AG09319 (cell line): ENCODE measurements around the gene SCN1B.

ENCODE experiments used
- DNase-seq: peaks from one replicate; pipeline ENCODE4 v3.0.0-alpha.2; 2010; ENCODE audit warnings: low read depth; ENCODE audit errors: extremely low read depth
- TF ChIP-seq, protein P1 (sequence below): IDR thresholded peaks from 2 replicates; pipeline ENCODE4 v1.5.1; 2011; ENCODE audit warnings: low read depth, mild to moderate bottlenecking, inconsistent platforms, low read length, moderate library complexity

SCN1B gene

DNA sequence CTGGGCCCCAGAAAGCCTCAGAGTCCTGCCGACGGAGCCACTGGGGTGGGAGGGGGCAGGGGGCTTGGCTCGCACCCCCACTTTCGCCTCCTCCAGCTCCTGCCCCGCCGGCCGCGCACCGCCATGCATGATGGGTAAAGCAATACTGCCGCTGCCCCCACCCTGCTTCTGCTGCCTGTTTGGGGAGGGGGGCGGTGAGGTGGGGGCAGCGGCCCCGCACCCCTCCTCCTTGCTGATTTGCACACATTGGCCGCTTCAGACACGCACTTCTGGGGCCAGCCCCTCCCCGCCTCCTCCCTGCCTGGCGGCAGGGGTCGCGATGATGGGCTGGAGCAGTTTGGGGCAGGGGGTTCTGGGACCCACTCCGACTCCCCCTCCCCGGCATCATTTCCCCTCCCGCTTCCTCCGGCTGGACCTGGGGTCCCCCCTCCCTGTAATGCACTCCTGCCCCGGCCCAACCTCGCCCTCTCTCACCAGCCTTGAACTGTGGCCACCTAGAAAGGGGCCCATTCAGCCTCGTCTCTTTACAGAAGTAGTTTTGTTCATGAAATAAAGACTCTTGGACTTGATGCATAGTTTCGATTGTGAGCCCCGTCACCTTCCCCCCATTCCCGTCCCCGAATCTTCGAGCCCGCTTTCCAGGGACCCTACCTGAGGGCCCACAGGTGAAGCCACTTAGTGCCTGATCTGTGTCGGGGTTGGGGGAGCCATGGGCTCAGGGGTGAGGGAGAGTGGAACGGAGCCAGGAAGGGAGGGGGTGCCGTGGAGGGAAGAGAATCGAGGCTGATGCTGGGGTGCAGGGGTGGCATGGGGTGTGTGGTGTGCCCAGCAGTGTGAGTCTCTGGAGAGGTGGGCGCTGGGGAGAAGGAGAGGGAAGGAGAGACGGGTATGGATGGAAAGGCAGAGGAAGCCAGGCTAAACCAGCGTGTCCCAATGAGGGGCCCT, 9.9 kb downstream of the SCN1B start:
- no peak for DNase-seq
- TF ChIP-seq, protein P1, sequence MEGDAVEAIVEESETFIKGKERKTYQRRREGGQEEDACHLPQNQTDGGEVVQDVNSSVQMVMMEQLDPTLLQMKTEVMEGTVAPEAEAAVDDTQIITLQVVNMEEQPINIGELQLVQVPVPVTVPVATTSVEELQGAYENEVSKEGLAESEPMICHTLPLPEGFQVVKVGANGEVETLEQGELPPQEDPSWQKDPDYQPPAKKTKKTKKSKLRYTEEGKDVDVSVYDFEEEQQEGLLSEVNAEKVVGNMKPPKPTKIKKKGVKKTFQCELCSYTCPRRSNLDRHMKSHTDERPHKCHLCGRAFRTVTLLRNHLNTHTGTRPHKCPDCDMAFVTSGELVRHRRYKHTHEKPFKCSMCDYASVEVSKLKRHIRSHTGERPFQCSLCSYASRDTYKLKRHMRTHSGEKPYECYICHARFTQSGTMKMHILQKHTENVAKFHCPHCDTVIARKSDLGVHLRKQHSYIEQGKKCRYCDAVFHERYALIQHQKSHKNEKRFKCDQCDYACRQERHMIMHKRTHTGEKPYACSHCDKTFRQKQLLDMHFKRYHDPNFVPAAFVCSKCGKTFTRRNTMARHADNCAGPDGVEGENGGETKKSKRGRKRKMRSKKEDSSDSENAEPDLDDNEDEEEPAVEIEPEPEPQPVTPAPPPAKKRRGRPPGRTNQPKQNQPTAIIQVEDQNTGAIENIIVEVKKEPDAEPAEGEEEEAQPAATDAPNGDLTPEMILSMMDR, result no peak

DNA sequence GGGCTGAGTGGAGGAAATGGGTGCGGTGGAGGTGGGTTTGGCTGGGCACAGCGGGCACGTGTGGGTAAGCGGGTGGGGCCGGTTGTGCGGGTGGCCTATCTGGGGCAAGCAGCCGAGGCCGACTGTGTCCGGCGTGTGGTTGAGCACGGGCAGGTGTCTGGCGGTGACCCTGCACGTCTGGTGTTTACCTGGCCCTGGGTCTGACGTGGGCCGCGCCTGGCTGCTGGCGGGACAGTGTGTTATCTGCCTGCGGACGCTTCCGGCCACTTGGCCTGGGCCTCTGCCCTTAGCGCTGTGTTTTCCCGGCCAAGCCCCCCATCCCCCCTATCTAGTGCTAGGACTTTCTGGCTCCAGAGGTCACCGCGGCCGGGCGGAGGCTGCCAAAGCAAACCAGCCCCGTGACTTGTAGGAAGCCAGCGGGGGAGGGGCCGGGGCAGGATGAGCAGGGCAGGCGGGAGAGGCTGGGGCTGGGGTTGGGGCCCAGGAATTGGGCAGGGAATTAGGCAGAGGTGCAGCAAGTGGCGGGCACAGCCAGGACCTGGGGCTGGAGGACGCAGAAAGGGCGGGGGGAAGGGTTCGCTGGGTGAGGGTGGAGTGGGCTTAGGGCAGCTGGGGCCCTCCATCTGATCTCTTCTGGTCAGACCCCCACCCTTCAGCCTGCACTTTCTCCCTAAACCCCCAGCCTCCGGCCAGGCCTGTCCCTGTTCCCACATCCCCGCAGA, 10.7 kb downstream of the SCN1B start:
- TF ChIP-seq, protein P1, result no peak
- DNase-seq, result no peak

DNA sequence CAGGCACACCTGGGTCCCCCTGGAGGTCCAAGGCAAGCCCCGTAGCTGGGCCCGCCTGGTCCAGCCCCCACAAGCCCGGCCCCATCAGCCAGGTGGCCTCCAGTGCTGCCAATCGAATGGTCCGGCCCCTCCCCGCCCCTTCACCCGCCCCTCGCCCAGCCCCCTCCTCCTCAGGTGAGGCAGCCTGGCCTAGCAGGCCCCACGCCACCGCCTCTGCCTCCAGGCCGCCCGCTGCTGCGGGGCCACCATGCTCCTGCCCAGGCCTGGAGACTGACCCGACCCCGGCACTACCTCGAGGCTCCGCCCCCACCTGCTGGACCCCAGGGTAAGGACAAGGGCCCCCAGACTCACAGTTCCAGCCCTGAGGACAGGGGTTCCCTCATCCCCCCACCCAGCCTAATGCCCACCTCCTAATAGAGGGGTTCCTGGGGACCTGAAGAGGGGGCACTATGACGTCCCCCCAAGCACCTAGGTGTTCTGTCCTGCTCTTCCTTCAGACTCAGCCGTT, 11.3 kb downstream of the SCN1B start, which contains the start of gene HPN:
TSS of gene HPN (plus strand) at position 174 of the 508 bp plus-strand sequence. CDS start 786 bp downstream, outside the sequence.
- TF ChIP-seq, protein P1, result no peak
- no peak for DNase-seq

DNA sequence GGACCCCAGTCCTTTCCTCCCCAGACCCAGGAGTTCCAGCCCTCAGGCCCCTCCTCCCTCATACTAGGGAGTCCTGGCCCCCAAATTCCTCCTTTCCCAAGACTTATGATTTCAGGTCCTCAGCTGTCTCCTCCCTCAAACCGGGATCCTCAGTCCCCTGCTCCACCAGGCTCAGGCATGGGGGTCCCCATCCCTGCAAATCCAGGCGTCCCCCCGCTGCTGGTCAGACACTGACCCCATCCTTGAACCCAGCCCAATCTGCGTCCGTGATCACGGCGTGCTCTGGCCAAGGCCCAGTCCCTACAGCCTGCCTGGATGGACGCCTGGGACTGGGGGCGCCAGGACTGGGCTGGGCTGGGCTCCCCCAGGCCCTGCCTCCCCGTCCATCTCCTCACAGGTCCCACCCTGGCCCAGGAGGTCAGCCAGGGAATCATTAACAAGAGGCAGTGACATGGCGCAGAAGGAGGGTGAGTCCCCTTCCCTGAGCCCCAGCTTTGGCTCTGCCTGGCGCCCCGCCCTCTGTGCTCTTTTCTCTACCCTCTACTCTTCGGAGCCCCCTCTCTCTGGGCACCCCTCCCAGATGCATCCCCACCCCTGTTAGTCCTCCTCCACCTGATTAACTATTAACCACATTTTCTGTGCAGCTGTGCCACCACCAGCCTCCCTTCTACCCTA, 11.9 kb downstream of the SCN1B start:
- no peak for DNase-seq
- TF ChIP-seq, protein P1, result no peak

DNA sequence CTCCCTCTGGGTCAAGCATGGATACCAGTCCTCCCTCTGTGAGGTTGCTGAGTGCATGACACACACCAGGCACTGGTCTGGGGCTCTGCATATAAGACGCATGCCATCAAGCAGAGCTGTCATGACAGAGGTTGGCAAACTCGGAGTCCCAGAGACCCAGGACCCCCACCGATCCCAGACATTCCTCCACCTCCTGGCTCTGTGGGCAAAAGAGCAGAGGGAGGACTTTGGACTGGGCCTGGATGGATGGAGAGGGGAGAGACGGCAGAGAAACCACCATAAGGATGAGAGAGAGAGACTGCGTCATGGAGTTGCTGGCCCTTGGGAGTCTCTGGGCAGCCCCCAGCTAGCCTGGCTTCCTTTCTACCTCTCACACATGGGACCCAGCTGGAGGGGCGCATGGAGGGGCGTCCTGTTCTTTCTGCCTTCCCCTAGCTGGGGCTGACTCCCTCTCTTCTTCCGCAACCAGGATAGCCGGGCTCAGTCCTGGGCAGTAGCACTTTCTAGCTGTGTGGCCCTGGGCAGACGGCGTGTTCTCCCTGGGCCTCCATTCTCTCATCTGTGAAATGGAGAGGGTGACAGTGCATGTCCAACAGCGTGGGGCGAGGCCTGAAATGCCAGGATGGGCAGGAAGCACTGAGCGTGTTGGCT, 12.8 kb downstream of the SCN1B start:
- DNase-seq, result no peak
- TF ChIP-seq, protein P1, result no peak

DNA sequence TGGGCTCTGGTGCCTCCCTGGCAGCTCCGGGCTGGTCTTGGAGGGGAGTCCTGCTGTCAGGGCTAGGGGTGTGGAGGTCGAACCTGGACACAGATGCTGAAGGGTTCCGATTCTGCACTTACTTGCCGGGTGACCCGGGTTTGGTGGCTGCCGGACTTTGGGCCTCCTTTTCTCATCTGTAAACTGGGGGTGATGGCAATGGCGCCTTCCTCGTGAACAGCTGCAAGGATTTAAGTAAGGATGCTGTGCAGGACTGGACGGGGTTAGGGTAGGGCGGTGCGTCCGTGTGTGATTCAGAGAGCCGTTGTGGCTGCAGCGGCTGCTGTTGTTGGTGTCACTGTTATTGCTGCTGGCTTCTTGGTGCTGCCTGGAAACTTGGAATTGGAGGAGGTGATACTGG, 13.6 kb downstream of the SCN1B start:
- DNase-seq, result no peak
- TF ChIP-seq, protein P1, result no peak
